ENCODE data around the gene STING1.
"Not testable (repeated sequence)": the region's sequence is repeated elsewhere in the genome, so short reads cannot be mapped to it uniquely, and the experiment has no call there.

DNA sequence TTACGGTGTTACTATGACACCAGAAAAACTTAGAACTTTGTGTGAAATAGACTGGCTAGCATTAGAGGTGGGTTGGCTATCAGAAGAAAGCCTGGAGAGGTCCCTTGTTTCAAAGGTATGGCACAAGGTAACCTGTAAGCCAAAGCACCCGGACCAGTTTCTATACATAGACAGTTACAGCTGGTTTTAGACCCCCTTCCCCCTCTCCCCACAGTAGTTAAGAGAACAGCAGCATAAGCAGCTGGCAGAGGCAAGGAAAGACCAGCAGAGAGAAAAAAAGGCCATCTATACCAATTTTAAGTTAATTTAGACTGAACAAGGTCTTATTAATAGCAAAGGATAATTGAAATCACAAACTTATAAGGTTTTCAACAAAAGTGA, 44.5 kb upstream of the STING1 start:
- TF ChIP-seq, protein P1, sequence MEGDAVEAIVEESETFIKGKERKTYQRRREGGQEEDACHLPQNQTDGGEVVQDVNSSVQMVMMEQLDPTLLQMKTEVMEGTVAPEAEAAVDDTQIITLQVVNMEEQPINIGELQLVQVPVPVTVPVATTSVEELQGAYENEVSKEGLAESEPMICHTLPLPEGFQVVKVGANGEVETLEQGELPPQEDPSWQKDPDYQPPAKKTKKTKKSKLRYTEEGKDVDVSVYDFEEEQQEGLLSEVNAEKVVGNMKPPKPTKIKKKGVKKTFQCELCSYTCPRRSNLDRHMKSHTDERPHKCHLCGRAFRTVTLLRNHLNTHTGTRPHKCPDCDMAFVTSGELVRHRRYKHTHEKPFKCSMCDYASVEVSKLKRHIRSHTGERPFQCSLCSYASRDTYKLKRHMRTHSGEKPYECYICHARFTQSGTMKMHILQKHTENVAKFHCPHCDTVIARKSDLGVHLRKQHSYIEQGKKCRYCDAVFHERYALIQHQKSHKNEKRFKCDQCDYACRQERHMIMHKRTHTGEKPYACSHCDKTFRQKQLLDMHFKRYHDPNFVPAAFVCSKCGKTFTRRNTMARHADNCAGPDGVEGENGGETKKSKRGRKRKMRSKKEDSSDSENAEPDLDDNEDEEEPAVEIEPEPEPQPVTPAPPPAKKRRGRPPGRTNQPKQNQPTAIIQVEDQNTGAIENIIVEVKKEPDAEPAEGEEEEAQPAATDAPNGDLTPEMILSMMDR (IDR thresholded peaks at IDR 0.05), result not testable (repeated sequence)
- not testable (repeated sequence) for TF ChIP-seq SIN3A (IDR thresholded peaks at IDR 0.05; ENCODE audit: borderline replicate concordance, insufficient read depth, low read depth, low read length); POLR2AphosphoS5 (IDR thresholded peaks at IDR 0.05; ENCODE audit: low read depth, low read length); TCF7L2 (IDR thresholded peaks at IDR 0.05; ENCODE audit: low read depth, low read length)
- TF ChIP-seq, protein P2, sequence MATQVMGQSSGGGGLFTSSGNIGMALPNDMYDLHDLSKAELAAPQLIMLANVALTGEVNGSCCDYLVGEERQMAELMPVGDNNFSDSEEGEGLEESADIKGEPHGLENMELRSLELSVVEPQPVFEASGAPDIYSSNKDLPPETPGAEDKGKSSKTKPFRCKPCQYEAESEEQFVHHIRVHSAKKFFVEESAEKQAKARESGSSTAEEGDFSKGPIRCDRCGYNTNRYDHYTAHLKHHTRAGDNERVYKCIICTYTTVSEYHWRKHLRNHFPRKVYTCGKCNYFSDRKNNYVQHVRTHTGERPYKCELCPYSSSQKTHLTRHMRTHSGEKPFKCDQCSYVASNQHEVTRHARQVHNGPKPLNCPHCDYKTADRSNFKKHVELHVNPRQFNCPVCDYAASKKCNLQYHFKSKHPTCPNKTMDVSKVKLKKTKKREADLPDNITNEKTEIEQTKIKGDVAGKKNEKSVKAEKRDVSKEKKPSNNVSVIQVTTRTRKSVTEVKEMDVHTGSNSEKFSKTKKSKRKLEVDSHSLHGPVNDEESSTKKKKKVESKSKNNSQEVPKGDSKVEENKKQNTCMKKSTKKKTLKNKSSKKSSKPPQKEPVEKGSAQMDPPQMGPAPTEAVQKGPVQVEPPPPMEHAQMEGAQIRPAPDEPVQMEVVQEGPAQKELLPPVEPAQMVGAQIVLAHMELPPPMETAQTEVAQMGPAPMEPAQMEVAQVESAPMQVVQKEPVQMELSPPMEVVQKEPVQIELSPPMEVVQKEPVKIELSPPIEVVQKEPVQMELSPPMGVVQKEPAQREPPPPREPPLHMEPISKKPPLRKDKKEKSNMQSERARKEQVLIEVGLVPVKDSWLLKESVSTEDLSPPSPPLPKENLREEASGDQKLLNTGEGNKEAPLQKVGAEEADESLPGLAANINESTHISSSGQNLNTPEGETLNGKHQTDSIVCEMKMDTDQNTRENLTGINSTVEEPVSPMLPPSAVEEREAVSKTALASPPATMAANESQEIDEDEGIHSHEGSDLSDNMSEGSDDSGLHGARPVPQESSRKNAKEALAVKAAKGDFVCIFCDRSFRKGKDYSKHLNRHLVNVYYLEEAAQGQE (IDR thresholded peaks at IDR 0.05; ENCODE audit: insufficient read depth in 1 of 2, low read depth in 2 of 2, low read length in 1 of 2), result not testable (repeated sequence)
